GM21717 (cell line): ENCODE data around the gene CASP12.

ENCODE experiments used
- ATAC-seq: cut with Tn5 transposase; IDR thresholded peaks from one replicate; pipeline ENCODE4 v1.9.1; 2021; ENCODE audit warnings: mild to moderate bottlenecking, moderate library complexity; ENCODE audit not compliant: unreplicated experiment

The CASP12 gene

DNA sequence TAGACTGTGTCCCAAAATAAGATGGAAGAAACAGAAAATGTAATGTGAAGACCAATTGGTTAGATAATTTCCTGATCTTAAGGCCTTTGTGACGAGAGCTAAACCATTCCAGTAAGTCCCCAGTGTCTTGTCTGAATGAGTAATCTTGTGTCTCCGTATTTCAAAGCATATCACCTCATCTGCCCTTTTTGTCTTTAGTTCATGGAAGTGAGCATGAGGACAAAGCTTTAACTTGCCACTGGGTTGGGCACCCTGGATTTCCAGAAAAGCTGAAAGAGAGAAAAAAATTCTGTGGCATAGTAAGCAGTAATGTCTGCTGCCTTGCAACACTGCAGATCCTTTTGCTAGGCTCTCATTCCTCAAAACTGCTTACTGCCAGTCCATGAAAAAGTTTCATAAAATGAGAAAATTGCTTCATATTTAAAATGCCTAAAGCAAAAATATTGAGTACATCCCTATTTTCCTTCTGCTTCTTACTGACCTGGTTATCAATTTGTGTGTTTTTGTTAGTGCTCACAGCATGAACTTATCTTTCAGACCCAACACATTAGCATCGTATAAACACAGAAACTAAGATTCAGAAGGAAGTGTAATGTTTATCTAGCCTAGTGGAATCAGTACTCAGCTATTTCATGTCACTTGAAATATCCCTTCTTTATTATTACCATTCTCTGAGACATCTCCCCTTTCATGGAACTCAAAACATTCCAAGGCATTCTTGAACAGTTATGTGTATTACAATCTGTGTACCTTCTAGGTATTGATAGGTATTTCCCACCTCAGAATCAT, 5.3 kb downstream of the CASP12 start:
- ATAC-seq = no peak

DNA sequence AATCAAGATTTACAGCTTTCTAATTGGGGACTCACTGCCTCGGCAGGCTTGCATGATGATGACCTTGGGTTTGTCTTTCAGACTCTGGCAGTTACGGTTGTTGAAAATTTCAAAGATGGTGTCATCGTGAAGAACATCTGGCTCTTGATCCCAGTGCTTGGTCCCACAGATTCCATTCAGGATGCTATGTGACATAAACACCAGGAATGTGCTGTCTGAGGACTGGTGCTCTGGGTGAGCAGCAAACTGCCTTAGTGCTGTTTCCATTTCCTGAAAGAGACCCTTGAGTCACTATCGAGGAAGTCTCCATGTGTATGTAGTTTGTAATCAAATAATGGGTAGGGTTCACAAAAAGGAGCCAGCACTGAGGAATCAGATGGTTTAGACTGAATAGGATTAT, 7.1 kb downstream of the CASP12 start:
- ATAC-seq = no peak

DNA sequence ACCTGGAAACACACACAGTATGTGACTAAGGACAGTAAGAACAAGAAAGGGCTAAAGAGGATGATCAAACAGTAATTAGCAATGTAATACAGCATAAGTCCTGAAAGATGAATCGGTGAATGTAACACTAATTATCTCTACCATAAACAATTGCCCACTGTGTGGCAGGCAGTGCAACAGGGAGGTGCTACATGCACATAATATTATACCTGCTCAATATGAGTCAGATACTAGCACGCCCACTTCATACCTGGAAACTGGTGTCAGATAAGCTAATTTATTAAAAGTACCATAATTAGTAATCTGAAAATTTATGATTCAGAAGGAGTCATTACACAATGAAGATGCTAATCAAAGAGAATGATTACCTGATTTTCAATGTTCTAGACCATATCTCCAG, 14.9 kb downstream of the CASP12 start:
- no peak for ATAC-seq

DNA sequence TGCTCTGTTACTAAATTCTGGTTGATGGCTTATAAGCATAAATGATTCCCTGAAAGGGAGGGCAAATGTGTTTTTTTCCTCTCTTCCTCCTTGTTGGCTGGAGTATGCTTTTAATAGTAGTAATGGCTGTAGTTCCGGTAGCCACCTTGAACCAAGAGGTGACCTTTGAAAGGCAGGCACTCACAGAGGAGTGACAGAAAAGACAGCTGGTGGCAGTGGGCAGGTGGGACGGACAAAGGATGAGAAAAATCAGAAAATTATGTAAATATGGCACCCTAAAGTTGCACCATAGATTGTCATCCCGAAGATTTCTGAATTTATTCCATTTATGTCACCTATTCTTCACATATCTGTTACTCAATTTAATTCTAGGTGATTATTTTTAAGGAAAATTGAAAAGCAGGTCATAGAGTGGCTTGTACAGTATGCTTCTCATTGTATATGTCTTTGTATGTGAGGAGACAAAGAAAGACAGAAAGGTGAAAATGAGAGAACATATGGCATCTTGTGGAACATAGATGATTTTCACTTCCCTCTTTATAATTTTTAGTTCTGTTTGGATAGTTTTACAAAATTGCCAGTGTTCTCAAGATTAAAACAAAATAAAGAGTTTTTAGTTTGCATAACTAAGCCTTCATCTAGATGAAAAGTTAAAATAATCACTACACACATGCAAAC, 17.0 kb downstream of the CASP12 start:
- peak; percentile 83 for ATAC-seq

DNA sequence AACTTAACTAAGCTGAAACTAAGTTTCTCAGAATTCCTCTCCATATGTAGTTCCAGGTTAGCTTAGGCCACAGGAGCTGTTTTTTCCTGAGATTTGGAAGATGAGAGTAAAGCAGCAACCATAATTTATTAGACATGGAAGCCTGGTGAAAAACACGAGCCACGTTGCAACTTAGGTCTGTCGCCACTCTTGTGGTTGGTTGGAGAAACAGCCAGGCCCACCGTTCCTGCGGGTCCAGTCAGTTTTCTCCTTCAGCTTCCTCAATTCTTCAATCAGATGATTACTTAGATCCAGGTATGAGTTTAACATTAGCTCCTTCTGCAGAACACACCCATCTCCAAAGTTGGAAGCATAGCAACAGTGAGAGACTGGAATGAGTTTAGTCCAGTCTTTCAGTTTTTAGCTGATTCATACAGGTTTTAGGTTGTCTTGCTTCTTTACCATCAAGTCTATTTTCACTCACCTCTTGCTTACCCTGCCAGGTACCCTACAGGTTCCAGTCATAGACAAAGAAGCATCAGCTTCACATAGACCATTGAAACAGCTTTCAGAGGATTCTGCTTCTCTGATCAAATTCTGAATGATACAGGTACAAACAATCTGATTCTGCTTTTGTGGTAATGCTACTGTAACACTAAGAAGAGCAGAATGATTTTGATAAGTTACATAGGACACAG, 18.6 kb downstream of the CASP12 start:
- ATAC-seq = no peak

DNA sequence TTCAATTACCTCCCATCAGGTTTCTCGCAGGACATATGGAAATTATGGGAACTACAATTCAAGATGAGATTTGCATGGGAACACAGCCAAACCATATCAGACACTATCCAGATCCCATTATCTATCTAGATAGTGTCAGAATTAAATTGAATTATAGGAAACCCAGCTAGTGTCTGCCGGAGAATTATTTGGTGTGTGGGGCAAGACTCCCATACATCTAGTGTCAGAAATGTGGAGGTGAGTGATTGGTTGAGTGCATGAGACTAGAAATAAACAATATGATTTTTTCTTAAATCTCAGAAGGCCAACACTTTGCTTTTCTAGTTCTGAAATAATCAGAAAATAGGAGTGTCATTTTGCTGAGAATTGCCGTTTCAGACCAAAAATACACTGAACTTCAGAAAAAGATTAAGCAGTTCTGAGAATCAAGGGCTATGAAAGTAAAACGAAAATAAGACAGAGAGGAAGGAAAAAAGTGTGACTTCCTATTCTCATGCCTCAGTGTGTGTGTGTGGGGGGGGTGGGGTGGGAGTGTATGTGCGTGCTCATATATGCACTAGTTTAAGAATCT, 21.3 kb downstream of the CASP12 start:
- ATAC-seq = peak; percentile 58

DNA sequence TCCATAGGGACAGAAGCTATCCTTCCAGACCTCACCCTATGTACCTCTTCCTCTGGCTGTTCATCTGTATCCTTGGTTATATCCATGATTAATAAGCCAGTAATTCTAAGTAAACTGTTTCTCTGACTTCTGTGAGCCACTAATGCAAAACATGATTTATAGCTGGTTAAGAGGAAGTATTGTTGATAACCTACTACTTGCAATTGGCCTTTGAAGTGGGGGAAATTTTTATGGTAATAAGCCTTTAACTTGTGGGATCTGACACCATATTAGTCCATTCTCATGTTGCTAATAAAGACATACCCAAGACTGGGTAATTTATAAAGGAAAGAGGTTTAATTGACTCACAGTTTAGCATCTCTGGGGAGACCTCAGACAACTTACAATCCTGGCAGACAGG, 21.9 kb downstream of the CASP12 start:
- ATAC-seq = no peak

DNA sequence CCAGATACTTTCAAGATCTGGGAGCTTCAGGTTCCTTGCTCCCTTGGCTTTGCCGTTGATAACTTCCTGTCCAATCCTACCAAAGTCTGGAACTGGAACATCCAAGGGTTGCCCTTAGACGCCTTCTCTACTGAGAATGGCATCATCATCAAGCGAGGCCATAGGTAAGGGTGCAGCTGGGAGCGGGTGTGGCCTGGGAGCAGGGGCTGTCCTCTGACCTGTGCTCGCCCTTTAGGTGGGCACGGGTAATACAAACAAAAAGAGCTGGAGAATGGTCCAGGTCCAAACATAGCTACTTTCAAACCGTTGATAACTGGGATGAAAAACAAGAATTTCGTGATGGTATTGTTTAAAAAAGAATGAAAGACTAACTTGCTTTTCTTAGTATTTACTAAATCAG, 25.0 kb downstream of the CASP12 start:
- ATAC-seq = no peak

DNA sequence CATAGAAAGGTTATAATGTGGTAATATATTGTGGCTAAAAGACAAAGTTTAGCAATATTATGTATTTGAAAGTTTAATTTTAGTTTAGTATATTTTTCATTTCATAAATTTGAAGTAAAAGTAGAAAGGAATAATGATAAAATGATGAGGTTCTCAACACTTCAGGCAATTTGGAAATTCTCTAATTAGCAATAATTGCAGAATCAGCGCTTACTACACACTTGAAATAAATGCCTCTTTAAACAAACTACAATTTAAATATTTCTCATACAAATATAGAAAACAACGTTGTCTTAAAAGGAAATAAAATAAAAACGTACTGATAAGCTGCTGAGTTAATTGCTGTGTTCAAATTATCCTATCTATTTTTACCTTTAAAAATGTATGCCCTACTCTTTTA, 25.9 kb downstream of the CASP12 start:
- no peak for ATAC-seq

DNA sequence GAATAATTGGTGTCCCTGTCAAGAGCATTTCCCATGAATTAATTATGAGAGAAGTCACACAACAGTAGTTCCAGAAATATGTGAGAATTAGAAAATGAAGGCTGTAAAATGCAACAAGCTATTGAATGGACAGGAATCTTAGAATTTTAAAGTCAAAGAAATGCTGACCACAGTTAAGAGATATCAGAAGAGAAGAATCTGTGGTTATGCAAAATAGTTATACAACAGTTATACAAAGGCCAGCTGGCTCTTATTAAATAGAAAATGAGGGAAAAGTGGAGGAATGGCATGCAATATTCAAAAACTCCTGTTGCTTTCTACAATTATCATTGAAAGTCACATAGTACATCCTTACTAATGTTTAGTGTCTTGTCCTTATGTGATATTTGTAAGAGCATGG, 27.4 kb downstream of the CASP12 start:
- no peak for ATAC-seq

DNA sequence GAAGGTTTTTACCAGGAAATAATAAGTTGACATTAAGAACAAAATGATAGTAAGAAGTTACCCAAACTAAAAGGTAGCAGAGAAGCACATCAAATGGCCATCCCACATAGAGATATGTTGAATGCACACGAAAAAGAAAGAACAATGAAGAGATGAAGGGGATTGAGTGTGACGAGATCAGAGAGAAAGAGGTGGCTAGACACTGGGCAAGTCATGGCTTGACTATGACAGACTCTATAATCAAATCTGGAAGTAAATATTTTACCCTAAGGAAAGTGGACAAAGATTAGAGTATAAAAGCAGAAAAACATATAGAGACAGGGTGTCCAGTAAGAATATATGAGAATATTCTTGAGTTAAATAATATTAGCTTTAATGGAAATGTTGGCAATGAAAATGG, 31.4 kb downstream of the CASP12 start:
- no peak for ATAC-seq

DNA sequence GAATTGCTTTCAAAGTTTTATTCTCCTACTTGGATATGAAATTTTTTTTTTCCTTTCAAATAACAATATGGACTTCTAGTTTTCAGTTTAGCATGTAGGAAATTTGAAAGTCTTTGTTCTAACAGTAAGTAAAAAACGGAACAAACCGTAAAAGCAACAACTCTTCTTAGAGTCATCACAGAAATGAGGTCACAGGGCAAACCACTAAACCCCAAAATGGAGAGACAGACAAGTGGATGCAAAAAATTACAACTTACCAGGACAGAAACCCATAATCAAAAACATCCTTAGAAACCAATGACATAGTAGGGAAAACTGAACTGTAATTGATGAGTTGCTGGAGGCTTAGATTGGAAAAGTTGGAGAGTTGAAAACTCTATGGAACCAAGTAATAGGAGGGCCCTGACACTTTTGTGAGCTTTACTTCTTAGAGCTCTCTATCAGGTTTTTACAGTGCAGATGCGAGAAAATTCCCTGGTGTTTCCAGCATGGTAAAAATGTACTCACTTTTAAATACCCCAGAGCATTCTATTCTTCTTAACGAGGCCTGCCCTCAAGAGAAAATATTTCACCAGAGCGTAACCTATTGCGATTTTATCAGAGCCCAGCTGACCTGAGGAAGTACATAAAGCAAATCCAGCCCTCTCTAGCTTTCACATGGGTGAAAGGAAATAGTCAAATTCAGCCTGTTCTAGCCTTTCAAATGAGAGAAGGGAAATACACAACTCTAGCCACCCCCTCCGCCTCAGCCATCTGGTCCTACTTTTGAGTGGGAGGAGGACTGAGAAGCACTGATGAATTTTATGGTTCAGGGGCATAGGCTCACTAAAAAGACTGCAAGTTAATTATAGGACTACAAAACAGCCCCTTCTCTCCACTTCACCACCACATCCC, 39.1 kb downstream of the CASP12 start:
- ATAC-seq = peak; percentile 86

DNA sequence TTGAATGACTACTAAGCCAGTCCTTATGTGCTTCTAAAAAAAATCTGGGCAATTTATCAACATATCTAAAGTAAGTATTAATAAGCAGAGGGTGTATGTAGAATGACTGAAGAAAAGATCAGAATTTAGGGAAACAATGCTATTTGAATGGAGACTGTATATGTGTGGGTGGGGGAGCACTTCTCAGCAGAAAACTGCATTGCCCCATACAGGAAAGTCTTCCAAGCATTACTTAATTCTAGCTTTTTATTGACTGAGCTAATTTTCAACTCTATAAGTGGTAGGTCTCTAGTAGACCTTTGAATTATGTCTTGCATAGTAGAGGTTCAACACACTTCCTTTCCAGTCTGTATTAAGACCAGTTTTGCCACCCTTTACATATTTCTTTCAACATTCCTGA, 41.7 kb downstream of the CASP12 start:
- no peak for ATAC-seq

DNA sequence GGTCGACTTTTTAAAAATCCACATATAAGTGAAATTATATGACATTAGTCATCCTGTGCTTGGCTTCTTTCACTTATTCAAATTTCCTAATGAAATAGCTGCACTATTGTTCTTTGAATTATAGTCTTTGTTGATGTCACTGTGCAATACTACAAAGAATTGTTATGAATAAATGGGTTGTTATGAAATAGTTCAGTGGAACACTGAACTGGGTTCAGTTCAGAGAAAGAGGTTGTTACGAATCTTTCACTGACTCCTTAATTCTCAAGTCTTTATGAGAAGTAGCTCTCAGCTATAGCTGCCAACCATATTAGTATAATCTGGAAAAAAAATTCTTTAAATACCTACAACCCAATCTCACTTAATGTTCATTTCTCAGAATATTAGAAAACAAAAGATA, 42.3 kb downstream of the CASP12 start:
- ATAC-seq = no peak

DNA sequence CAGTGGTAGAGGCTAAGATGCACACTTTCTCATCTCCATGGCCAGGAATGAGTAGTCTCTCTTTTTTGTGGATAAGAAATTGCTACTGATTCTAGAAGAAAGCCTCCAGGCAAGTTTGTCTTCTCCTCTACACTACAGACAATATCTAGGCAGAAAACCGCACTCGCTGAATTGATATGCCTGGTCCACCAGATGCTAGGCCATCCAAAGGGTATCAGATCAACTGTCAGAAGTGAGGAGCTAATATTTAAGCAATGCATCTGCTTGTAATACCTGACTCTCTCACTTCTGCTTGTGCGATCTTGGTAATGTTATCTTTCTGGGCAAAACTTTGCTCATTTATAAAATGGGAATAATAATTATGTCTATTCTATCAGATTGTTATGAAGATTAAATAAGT, 45.0 kb downstream of the CASP12 start:
- ATAC-seq = no peak

DNA sequence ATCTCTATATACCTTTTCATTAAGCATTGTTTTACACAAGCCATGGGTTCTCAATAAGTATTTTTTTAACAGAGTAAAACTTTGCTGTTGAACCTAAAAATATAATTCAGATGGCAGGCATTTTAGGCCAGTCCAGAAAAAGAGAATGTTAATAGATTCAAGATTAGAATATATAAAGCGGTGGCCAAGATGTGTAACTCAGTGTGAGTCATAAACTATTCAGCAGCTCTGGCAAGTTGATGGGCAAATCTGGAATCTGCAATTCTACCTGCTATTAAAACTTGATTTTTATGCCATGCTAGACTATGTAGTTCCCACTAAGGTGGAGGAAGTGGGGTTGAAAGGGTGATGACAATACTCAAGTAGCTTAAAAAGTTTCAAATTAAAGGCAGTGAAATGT, 45.4 kb downstream of the CASP12 start:
- ATAC-seq = no peak

DNA sequence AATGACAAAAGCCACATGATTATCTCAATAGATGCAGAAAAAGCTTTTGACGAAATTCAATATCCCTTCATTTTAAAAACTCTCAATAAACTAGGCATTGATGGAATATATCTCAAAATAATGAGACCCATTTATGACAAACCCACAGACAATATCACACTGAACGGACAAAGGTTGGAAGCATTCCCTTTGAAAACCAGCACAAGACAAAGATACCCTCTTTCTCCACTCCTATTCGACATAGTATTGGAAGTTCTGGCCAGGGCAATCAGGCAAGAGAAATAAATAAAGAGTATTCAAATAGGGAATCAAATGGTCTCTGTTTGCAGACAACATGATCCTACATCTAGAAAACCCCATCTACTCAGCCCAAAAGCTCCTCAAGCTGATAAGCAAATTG, 52.0 kb downstream of the CASP12 start:
- ATAC-seq = no peak

DNA sequence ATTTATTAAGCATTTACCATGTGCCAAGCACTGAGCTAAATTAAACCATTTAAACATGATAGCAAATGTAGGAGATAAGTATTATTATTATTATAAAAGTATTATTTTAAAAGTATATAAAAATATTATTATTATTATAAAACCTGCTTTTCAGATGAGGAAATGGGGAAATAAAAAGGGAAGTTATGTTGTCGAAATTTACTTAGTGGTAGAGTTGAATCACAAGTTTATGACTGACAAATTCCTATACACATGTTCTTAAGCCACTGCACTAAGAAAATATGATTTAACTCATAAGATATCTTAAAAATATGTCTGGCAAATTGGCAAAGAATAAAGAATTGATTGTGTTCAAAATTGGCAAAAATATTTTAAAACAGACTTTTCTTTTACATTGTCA, 53.8 kb downstream of the CASP12 start:
- ATAC-seq = no peak

DNA sequence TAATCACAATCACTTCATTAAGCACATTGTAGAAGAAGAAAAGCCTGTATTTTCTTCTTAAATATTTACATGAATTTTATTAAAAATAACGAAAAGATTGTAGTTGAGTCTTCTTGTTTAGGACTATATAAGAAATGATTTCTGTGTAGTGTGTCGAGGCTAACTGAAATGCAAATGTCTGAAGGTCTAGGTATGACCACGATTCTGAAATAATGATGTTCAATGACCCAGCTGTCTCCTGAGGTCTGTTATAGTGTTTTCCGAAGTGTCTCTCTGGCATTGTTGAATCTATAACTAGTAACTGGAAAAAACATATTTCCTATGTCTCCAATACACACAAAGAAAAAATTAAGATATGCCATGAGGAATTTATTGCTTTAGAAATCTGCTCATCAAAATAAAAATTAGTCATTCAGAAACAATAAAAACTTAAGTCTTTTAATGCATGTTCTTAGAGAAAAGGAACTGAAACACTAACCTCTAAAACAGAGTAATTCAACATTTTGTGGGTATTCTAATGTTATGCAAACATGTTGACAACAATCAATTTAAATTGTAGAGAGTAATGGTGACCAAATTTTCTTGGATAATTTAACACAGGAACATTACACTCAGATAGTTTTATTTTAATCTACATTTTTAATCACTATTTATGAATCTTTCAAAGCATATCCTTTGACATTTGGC, 55.0 kb downstream of the CASP12 start:
- ATAC-seq = no peak

DNA sequence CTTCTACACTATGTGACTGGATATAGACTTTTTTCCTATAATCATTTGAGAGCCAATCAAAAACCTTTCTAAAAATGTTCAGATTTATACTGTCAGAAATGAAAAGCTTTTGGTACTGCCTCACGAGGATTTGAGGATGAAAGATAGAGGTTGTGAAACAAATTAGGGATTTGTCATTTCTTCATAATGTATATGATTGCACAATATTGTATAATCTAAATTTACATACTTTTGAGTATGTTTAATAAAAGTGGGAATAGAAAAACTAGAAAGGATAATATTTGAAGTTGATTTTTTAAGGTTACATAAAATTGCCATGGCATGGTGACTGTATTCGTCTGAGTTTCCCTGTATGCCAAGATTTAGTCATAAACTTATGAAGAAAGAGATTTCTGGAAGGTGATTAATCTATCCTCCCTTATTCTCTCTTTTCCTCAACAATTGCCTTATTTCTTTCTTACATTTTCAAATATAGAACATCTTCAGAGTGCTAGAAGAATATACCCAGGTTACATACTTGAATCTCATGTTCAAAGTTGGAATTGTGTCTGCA, 56.2 kb downstream of the CASP12 start:
- ATAC-seq = no peak
